Stimulated activated CD4-positive, alpha-beta T cell treated with anti-CD3 and anti-CD28 coated beads, Interleukin-4, amount 100 ng/mL, for 24 hours (primary cell): ENCODE data around the gene CPSF6.
"Not testable (repeated sequence)": the region's sequence is repeated elsewhere in the genome, so short reads cannot be mapped to it uniquely, and the experiment has no call there.

Experiments used
- DNase-seq: peaks from one replicate; pipeline ENCODE4 v3.0.0-alpha.2; 2020

CPSF6 gene

GRCh38 chr12:69262264-69262974 is 23.1 kb downstream of the CPSF6 start:
- no peak for DNase-seq

- no peak for DNase-seq
Observed at GRCh38 chr12:69265205-69265604, 25.8 kb downstream of the CPSF6 start.

GRCh38 chr12:69265633-69266032 is 26.3 kb downstream of the CPSF6 start:
- DNase-seq, result not testable (repeated sequence)

- no peak for DNase-seq
Observed at GRCh38 chr12:69266036-69266635, 26.8 kb downstream of the CPSF6 start.

- no peak for DNase-seq
Observed at GRCh38 chr12:69269736-69270135, 30.4 kb downstream of the CPSF6 start.

DNA sequence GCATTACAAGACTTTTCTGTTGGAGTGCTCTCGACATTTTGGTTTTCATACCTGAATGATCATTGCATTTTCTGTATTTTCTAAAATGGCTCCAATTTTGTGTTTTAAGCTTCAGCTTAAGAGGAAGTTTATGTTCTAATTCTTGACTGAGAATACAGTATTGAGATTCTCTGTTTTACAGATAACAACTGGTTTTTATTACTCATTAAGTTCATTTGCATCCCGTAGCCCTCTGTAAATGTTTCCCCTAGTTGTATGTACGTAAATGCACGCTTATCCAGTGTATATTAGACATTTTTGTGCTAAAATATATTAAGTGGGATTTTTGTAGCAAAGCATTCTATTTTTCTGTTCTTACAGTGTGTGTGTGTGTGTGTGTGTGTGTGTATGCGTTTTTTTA is 33.1 kb downstream of the CPSF6 start:
- no peak for DNase-seq

GRCh38 chr12:69274861-69275260 is 35.5 kb downstream of the CPSF6 start:
- no peak for DNase-seq

GRCh38 chr12:69275471-69275891 is 36.1 kb downstream of the CPSF6 start:
- no peak for DNase-seq

DNA sequence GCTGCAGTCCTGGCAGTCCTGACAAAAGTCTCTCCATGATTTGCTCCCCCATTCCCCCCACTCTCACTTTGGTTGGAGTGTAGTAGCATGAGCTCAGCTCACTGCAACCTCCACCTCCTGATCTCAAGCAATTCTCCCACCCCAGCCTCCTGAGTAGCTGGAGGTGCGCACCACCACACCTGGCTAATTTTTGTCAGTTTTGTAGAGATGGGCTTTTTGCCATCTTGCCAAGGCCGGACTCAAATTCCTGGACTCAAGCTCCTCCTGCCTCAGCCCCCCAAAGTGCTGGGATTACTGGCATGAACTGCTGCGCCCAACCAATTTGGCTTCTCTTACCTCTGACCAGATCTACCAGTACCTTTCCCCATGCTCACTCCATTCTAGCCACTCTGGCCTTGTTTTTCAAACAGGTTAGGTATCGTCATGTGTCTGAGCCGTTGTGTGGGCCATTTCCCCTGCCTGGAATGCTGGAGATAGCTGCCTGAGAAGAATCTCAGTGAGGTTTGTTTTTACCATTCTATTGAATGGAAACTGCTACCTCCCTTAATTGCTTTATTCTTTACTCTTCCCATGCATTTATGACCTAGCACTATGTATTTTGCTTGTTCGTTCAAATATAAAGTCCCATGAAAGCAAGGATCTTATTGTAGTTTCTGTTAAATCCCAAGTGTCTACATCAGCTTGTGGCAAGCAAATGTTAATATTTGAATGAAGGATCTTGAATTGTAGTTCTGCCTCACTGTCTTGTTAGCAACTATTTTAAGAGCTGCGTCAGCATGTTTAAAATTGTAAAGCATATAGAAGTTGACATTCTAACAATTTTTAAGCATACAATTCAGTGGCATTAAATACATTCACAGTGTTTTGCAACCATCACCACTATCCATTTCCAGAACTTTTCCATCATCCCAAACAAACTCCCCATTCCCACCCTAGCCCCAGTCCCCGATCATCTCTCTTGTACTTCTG is 39.7 kb downstream of the CPSF6 start:
- DNase-seq, result no peak

- DNase-seq, result peak; percentile 33
Observed at GRCh38 chr12:69284131-69284530, 44.8 kb downstream of the CPSF6 start.

DNA sequence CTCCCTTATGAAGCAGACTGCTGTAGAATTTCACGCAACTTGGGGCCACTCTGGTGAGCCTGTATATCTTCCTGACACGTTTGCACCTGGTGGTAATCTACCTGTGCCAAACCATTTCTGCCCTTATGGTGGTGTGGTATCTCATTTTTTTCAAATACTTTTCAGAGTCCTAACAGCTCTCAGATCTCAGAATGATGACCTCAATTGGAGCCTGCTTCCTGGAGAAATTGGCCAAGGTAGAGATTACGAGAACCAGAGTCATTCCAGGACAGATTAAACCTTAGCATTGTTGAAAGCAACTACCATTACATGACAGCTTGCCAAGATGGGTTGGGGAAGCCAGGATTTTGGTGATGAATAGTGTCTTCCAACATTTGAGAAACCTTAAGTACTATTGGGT is 48.2 kb downstream of the CPSF6 start:
- DNase-seq, result no peak

- DNase-seq, result peak; percentile 83
Observed at GRCh38 chr12:69290545-69291277, 51.3 kb downstream of the CPSF6 start.

- no peak for DNase-seq
Observed at GRCh38 chr12:69291278-69291593, 51.9 kb downstream of the CPSF6 start.

GRCh38 chr12:69298133-69298532 is 58.8 kb downstream of the CPSF6 start:
- DNase-seq, result no peak

DNA sequence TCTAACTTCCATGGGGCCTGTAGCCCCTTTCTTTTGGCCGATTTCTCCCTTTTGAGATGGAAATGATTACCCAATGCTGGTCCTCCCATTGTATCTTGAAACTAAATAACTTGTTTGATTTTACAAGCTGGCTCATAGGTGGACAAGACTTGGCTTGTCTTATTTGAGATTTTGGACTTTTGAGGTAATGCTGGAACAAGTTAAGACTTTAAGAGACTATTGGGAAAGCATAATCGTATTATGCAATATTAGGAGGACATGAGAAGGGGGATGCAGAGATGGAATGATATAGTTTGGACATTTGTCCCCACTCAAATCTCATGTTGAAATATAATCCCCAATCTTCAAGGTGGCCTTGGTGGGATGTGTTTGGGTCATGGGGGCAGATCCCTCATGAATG is 59.6 kb downstream of the CPSF6 start:
- no peak for DNase-seq

DNA sequence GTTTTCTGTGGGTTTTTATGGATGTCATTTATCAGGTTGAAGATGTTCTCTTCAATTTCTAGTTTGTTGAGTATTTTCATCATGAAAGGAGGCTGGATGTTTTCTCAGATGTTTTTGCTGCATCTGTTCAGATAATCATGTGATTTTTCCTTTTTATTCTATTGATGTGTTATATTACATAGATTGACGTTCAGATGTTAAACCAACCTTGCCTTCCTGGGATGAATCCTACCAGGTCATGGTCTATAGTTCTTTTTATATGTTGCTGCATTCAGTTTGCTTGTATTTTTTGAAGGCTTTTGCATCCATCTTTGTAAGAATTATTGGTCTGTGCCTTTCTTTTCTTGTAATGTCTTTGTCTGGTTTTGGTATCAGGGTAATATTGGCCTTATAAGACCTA is 64.9 kb downstream of the CPSF6 start:
- DNase-seq, result no peak

GRCh38 chr12:69309461-69309860 is 70.1 kb downstream of the CPSF6 start:
- DNase-seq, result no peak

DNA sequence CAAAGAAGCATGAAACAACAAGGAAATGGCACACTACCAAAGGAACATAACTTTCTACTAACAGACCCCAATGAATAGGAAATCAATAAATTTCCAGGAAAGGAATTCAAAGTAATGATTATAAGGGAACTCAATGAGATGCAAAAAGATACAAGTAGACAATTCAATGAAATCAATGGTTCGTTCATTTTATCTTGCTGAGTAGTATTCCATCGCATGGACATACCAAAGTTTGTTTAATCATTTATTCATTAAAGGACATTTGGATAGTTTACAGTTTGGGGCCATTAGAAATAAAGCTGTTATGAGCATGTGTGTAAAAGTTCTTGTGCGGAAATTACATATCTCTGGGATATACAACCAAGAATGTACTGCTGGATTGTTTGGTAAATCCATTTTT is 73.8 kb downstream of the CPSF6 start:
- DNase-seq, result no peak

DNA sequence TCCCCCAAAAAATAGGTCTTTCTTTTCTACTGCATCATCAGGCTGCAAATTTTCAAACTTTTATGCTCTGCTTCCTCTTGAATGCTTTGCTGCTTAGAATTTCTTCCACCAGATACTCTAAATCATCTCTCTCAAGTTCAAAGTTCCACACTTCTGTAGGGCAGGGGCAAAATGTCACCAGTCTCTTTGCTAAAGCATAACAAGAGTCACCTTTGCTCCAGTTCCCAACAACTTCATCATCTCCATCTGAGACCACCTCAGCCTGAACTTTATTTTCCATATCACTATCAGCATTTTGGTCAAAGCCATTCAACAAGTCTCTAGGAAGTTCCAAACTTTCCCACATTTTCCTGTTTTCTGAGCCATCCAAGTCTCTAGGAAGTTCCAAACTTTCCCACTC is 77.4 kb downstream of the CPSF6 start:
- DNase-seq, result not testable (repeated sequence)

DNA sequence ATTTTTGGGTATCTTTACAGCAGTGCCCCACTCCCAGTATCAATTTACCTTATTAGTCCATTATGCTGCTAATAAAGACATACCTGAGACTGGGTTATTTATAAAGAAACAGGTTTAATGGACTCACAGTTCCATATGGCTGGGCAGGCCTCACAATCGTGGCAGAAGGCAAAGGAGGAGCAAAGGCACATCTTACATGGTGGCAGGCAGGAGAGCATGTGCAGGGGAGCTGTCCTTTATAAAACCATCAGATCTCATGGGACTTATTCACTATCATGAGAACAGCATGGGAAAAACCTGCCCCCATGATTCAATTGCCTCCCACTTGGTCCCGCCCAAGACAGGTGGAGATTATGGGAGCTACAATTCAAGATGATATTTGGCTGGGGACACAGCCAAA is 77.9 kb downstream of the CPSF6 start:
- not testable (repeated sequence) for DNase-seq

DNA sequence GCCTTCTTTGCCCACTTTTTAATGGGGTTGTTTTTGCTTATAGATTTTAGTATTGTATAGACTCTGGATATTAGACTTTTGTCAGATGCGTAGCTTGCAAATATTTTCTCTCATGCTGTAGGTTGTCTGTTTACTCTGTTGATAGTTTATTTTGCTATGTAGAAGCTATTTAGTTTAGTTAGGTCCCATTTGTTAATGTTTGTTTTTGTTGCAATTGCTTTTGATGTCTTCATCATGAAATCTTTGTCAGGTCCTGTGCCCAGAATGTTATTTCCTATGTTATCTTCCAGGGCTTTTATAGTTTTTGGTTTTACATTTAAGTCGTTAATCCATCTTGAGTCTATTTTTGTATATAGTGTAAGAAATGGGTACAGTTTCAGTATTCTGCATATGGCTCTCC is 78.9 kb downstream of the CPSF6 start:
- no peak for DNase-seq

DNA sequence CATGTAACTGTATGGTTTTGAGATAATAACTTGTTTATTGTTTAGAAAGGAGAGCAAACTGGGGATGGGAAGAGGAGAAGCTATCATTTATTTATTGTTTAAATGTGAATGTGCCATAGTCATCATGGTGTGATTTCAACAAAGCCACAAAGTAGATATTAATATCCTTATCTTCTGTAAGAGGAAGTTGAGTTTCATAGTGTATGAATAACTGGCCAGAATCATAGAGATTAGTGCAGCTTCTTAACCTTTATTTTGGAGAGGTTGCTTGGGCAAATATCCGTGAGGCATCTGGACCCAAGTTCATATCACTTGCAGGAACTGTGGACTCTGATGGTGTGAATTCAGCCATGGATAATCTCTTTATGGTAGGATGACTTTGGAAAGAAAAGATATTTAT is 82.0 kb downstream of the CPSF6 start:
- no peak for DNase-seq
